GM12878 (cell line): ENCODE measurements around the gene HPRT1.

Experiments used
- ASH2L ChIP-seq: fragments of 300-600, 200-600 bp; sonication (generic); IDR thresholded peaks from 2 replicates; pipeline ENCODE4 v1.6.1; 2017; ENCODE audit warnings: low read depth, mild to moderate bottlenecking, borderline replicate concordance
- CBFB ChIP-seq: IDR thresholded peaks from 2 replicates; pipeline ENCODE4 v1.6.1; 2016; ENCODE audit warnings: antibody characterized with exemption, low read depth
- CHD2 ChIP-seq: IDR thresholded peaks from 2 replicates; pipeline ENCODE4 v1.6.1; 2011; ENCODE audit warnings: low read depth, low read length, improper control_type of control experiment, borderline replicate concordance
- EGR1 ChIP-seq, 2 experiments: IDR thresholded peaks; 1 replicate in 1 of 2; 2 replicates in 1 of 2; pipeline ENCODE4 v1.6.1; 2011 to 2012; ENCODE audit warnings: low read depth in 2 of 2, low read length in 2 of 2, borderline replicate concordance in 1 of 2, mild to moderate bottlenecking in 1 of 2, moderate library complexity in 1 of 2
- FOS ChIP-seq: IDR thresholded peaks from 3 replicates; pipeline ENCODE4 v1.6.1; 2011; ENCODE audit warnings: borderline replicate concordance; ENCODE audit not compliant: insufficient read length; ENCODE audit errors: extremely low read depth
- NRF1 ChIP-seq: conservative IDR thresholded peaks from 2 replicates; pipeline ENCODE4 v1.6.1; 2011; ENCODE audit warnings: mild to moderate bottlenecking, low read depth, low read length, improper control_type of control experiment
- POLR2A ChIP-seq: IDR thresholded peaks from 2 replicates; pipeline ENCODE4 v1.6.1; 2011; ENCODE audit warnings: low read depth, mild to moderate bottlenecking, low read length
- RAD21 ChIP-seq: IDR thresholded peaks from 2 replicates; pipeline ENCODE4 v1.6.1; 2011; ENCODE audit warnings: mild to moderate bottlenecking, low read depth, low read length, moderate library complexity; ENCODE audit not compliant: insufficient read depth
- RFX5 ChIP-seq: IDR thresholded peaks from 2 replicates; pipeline ENCODE4 v1.6.1; 2011; ENCODE audit warnings: low read depth, low read length, improper control_type of control experiment
- TF ChIP-seq, protein P1 (sequence below), 3 experiments: IDR thresholded peaks in 2 of 3; conservative IDR thresholded peaks in 1 of 3; 2 replicates each; pipeline ENCODE4 v1.5.1; 2011; ENCODE audit warnings: low read depth in 3 of 3, low read length in 3 of 3, mild to moderate bottlenecking in 3 of 3, control low read depth in 2 of 3, moderate library complexity in 2 of 3, inconsistent platforms in 1 of 3, mixed read lengths in 1 of 3; ENCODE audit not compliant: control insufficient read depth in 2 of 3, insufficient read depth in 1 of 3; ENCODE audit errors: extremely low read depth in 1 of 3
- TF ChIP-seq, protein P2 (sequence below): IDR thresholded peaks from 2 replicates; pipeline ENCODE4 v1.6.1; 2011; ENCODE audit warnings: low read depth, low read length, improper control_type of control experiment, borderline replicate concordance

DNA sequence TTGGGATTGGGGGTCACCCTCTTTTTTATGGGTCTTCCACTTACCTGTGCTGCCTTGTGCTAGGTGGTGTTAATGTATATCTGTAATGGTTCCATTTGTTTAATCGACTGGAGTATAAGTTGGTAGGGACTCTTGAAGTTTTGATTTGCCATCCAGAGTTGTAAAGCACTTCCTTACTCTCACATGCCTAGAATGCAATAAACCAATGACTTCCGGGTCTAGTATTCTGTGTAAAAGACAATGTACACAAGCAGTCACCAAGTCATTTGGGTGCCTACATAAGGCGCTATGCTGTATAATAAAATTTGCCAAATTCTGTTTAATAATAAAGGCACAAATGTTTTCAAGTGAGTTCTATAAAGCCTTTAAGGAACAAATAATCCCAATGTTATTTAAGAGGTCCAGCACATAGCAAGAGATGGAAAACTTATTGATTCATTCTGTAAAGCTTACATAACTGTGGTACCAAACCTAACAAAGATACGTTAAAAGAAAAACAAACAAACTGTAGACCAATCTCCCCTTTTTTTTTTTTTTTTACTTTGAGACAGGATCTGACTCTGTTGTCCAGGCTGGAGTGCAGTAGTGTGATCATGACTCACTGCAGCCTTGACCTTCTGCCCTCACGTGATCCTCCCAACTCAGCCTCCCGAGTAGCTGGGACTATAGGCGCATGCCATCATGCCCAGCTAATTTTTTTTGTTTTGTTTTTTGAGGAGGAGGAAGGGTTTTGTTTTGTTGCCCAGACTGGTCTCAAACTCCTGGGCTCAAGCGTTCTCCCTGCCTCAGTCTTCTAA lies 41.5 kb upstream of the HPRT1 start:
- TF ChIP-seq, protein P1, sequence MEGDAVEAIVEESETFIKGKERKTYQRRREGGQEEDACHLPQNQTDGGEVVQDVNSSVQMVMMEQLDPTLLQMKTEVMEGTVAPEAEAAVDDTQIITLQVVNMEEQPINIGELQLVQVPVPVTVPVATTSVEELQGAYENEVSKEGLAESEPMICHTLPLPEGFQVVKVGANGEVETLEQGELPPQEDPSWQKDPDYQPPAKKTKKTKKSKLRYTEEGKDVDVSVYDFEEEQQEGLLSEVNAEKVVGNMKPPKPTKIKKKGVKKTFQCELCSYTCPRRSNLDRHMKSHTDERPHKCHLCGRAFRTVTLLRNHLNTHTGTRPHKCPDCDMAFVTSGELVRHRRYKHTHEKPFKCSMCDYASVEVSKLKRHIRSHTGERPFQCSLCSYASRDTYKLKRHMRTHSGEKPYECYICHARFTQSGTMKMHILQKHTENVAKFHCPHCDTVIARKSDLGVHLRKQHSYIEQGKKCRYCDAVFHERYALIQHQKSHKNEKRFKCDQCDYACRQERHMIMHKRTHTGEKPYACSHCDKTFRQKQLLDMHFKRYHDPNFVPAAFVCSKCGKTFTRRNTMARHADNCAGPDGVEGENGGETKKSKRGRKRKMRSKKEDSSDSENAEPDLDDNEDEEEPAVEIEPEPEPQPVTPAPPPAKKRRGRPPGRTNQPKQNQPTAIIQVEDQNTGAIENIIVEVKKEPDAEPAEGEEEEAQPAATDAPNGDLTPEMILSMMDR (IDR thresholded peaks at IDR 0.05 in 2 of 3, conservative IDR thresholded peaks at IDR 0.05 in 1 of 3; ENCODE audit: control insufficient read depth in 2 of 3, extremely low read depth in 1 of 3, insufficient read depth in 1 of 3, low read depth in 3 of 3, low read length in 3 of 3): no peak
- TF ChIP-seq ASH2L: no peak
- no peak for TF ChIP-seq NRF1
- TF ChIP-seq, protein P2, sequence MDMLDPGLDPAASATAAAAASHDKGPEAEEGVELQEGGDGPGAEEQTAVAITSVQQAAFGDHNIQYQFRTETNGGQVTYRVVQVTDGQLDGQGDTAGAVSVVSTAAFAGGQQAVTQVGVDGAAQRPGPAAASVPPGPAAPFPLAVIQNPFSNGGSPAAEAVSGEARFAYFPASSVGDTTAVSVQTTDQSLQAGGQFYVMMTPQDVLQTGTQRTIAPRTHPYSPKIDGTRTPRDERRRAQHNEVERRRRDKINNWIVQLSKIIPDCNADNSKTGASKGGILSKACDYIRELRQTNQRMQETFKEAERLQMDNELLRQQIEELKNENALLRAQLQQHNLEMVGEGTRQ: no peak
- no peak for TF ChIP-seq FOS
- no peak for TF ChIP-seq RFX5
- no peak for TF ChIP-seq RAD21
- no peak for TF ChIP-seq CBFB
- TF ChIP-seq POLR2A: no peak
- no peak for TF ChIP-seq CHD2
- TF ChIP-seq EGR1 (IDR thresholded peaks at IDR 0.05; ENCODE audit: borderline replicate concordance in 1 of 2, low read depth in 2 of 2, low read length in 2 of 2): no peak
